NCI-H748 treated with DMSO at 0.1 percent for 48 hours (cell line): ENCODE measurements around the gene EP400.

Experiments used
- DNase-seq: peaks from one replicate; lab custom pipeline; 2025; lab: John Stamatoyannopoulos, UW

Gene EP400

DNA sequence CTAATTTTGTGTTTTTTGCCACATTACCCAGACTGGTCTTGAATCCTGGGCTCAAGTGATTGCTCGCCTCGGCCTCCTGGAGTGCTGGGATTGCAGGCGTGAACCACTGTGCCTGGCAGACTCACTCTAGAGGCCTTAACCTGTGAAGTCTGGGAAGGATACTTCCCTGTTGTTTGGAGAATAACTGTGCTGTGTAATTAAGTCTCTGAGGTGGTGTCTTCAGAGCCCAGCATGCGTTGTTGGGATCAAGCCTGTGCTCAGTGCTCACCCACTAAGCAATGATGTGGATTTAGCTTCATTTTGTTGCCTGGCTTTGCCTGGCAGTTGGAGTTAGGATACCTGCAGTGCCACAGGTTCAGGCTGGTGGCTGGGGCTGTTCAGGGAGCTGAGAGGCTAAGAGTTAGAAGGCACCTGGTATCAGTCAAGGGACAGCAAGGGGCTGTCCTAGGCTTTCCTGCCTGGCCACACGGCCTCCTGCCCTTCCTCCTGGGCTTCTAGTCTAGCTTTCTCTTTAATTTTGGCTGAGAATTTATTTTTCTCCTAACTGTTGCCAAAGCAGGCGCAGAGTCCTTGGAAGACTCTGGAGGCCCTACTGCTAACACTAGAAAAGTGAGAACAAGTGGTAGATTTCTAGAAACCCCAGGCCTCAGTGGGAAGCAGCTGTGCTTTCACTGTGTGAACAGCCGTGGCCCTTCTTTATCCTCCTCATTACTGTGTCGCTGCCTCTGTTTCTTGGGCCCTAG, 38.5 kb downstream of the EP400 start:
- no peak for DNase-seq

DNA sequence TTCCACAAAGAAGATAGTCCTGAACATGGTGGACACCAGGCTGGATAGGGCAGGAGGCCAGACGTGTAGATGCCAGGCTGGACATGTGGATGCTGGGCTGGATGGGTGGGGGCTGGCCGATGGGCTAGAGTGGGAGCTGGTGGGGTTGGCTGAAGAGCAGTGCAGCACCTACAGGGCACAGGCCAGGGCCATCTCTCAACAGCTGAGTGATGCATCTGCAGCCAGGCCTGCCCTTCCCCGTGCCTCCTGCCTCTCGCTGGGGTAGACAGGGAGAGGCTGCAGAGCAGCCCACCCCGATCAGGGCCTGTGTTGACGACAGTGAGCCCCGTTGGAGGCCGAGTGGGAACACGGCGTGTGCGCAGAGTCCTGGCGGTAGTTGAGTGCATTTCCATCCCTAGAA, 39.3 kb downstream of the EP400 start:
- DNase-seq = no peak

DNA sequence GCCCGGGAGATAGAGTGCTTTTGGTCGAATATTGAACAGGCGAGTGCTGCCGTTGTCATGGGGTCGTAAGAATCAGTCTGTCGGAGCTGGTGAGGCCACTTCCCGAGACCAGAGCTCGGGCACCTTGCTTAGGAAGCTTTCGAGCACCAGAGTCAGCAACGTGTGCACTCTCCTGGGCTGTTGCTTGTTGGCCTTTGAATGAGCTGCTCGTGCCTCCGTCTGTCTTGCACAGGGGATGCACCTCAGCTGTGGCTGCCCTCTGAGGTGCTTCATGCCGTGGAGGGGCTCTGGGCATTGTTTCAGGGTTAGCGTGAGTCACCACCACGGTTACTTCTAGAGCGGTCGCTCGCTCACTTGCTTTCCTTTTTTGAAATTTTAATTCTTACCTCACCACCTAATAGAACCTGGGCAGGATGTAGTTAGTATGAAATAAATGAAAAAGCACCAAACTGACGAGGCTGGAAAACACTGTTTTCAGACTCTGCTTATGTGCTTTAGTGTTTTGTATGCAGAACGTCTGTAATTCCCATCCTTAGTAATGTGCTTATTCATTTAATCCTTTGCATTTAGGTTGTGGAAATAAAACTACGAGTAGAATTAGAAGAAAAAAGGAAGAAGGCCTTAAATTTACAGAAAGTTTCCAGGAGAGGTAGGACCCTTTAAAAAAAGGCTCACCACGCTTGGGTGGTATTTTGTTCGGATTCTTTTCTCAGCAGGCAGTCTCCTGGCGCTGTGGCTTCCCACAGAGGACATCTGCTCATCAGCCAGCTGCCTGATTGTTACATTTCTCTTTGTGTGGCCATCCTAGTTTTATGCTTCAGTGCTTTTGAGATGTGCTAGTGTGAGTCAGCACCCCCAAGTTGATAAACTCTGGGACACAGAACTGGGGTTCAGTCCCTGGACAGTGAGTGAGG, 40.6 kb downstream of the EP400 start:
- DNase-seq = peak; percentile 4

DNA sequence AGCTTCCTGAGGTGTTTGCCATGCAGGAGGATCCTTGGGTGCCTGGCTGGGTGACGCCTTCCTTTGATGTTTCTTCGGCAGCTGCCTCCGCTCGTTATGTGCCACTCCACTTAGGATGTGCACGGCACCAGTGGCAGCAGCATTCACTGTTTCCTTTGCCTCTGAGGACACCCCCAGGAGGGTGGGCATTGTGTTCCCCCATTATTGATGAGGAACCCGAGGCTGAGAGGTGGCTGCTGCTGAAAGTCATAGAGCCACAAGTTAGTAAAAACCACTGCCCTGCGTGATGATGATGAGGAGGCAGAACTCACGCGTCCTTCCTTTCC, 41.2 kb downstream of the EP400 start:
- no peak for DNase-seq

DNA sequence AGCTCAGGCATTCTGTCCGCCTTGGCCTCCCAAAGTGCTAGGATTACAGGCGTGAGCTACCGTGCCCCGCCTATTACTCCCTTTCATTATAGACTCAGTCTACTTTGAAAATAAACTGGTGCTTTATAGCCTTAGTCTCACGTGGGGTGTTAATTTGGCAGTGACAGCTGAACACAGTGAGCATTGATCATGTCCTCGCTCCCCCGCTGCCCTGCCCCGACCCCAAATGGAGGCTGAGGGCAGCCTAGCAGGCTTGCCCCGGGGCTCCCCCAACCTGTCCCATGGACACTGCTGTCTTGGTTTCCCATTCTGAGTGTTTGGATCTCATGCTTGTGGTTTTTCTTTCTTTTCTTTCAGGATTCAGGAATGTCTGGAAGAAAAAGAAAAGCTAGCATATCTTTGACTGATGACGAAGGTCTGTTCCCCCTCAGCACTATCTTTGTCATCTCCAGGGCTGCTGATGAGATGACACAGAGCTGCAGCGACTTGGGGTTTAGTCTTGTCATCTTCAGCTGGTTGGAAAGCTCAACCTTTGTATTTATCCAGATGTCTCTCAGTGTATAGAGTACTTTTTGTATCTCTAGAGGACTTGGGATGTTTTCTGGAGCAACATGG, 42.2 kb downstream of the EP400 start:
- DNase-seq = no peak

DNA sequence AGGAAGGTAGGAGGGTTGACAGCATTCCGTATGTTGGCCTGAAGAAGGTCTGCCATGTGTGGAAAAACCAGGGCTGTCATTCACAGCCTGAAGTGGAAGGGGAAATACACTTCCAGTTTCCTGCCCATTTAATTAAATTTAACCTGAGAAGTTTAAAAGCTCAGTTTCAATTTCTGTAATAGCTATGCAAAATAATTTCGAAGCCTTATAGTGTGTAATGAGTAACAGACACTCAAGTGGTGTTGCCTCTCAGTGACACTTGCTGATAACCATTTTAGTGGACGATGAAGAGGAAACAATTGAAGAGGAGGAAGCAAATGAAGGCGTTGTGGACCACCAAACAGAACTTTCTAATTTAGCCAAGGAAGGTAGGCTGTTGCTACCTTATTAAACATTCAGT, 44.8 kb downstream of the EP400 start:
- no peak for DNase-seq

DNA sequence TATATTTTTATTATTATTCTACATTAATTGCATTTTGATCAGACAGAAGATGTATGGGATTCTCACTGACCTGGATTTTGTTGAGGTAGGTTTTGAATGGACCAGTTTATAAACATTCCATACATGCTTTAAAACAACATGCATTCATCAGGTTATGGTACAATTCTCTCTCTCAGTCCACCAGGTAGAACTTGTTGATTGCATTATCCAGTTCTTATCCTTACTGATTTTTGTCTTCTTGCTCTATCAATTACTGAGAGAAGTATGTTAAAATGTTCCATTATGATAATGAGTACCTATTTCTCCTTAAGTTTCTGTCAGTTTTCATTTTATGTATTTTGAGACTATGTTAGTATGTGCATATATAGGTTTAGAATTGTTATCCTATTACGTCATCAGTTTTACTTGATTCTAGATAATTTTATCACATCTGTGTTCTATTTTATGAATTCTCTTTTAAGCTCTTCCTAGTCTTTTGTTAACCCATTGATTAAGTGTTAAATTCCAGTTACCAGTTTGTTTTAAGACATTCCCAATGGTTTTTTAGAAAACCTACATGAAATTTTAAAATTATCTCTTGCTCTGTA, 50.6 kb downstream of the EP400 start:
- DNase-seq = no peak

DNA sequence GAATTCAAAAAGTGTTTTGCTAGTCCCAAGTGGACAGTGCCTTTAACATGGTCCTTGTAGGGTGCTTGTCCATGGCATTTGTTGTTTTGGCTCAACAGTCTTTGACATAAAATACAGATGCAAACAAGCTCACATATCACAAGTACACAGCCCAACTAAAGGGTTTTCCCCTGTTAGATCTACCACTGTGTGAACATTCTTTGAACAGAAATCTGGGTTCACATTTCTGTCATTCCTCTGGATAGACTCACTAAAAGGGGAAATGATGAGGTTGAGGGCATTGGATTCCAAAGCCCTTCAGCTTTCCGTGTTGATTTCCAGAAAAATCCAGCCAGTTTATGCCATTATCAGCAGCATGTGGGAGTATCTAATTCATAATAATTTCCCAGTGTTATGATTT, 54.1 kb downstream of the EP400 start:
- DNase-seq = no peak

DNA sequence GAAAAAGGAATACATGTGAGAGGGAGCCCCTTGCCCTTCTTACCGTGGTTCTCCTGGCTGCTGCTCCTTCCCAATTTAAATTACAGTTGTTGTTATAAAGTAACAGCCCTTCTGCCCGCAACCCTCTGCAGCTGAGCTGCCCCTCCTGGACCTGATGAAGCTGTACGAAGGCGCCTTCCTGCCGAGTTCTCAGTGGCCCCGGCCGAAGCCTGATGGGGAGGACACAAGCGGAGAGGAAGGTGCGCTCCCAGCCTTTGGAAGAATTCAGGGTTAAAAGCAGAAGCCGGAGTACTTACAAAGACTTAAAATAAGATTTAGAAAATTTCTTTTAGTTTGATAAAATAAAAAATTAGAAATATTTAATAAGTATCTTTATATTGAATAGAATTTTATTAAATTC, 55.2 kb downstream of the EP400 start:
- no peak for DNase-seq

DNA sequence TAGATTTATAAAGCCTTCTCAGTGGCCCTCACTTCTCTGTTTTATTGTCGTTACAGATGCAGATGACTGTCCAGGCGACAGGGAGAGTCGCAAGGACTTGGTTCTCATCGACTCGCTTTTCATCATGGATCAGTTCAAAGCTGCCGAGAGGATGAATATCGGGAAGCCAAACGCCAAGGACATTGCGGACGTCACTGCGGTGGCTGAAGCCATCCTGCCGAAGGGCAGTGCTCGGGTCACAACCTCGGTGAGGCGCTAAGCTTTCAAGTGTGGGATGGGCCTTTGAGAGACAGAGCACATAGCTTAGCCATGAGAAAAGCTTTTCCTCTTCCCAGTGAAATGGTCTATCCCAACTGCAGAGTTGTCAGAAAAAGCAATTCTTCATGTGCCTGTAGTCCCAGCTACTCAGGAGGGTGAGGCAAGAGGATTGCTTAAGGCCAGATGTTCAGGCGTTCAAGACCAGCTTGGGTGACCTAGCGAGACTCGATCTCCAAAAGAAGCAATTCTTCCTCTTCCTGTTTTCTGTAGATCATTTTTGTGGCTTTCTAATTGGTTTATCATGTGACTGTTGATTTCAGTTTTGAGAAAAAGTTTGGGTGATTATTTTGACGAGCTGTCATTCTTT, 56.4 kb downstream of the EP400 start:
- no peak for DNase-seq

DNA sequence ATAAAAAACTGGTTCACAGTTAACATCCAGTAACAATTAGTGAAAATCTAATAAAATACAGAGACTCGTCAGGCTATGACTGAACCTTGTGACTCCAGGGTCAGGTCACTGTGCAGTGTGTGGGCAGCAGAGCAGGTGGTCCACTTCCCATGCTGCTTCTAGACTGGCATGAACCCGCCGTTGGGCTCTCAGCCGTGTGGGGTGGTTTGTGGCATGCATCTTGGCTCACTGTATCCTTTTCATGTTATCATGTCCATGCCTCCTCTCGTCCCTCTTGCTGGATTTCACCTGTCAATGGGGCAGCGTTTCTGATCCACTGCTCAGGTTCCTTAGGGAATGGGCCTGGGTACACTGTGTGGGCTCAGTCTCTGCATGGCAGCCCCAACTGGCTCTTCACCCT, 57.3 kb downstream of the EP400 start:
- DNase-seq = no peak

DNA sequence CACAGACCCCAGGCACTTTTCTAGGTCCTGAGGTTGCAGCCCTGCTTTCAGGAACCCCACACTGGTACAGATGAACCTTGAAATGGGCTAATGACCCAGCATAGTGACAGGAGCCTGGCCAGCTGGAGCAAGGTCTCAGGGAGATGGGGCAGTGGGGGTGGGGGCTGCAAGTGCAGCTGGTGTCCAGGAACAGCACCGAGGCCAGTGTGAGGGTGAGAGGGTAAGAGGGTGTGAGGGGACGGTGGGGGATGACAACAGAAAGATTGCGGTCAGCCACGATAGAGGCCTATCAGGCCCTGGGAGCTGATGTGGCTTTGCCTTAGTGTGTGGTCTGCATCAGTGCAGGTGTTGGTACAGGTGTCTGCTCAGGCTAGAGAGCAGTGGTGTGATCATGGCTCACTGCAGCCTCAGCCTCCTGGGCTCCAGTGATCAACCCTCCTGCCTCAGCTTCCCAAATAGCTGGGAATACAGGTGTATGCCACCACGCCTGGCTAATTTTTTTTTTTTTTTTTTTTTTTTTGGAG, 59.7 kb downstream of the EP400 start:
- DNase-seq = no peak

DNA sequence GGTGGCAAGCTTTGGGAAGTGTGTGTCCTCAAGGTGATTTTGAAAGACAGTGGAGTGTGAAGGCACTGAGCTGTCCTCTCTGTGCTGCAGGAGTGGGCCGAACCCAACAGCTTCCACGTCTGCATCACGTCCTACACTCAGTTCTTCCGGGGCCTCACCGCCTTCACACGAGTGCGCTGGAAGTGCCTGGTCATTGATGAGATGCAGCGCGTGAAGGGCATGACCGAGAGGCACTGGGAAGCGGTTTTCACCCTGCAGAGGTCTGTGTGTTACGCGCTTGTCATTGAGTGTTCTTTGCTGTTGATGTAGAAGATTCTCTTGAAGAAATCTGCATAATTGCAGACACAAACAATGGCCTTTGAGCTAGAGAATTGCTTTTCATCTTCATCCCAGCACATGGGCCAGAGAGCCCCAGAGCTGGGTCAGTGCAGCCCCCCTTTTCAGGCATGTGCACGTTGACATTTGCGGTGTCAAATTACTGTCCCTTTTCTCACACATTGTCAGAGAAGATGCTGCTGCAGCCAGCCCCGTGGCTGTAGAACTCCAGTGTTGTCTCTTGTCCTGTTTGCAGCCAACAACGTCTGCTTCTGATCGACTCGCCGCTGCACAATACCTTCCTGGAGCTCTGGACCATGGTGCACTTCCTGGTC, 63.3 kb downstream of the EP400 start:
- DNase-seq = no peak

DNA sequence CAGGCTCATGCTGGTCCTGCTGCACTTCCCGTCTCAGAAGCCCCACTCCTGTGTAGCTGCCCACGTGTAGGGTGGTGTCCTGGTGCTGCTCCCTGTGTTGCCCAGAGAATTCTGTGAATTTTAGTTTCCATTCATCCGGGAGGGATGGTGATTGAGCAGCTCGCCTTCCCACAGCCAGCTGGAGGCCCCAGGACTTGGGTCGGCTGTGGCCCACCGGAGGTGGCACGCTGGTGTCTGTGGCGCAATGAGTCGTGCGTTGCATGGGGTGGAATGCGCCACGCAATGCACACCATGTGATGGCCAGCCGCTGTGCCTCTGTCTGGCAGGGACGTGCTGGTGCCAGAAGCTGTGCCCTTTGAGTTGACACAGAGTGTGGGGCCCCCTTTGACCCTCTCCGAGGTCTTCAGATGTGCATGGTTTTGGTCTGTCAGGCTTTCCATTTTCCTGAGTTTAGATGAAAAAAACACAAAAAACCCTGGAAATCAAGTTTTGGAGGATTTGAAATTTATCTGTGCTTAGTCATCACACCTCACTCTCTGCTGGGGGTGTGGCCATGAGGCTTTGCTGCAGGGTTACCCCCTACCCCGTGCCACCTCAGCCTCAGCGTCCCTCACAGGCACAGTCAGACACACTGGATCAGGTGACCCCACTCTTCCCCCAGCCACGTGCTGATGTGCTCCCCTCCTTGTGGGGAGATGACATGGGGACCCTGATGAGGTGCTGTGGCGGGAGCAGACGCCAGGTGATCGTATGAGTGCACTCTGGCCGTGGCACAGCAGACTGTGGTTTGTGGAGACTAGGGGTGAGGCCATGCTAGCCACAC, 64.6 kb downstream of the EP400 start:
- no peak for DNase-seq

DNA sequence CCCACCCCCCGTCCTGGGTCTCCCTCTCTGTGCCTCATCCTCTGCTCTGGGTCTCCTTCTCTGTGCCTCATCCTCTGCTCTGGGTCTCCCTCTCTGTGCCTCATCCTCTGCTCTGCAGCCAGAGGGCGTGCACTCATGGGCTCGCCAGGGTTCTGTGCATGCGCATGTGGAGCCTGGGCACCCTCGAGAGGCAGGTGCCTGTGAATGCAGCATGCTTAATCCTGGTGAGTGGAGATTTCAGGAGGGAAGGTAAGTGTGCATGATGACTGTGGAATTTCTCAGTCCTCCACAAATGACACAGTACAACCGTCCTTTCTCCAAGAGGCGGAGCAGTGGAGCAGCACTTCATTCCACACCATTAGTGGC, 65.2 kb downstream of the EP400 start:
- no peak for DNase-seq

DNA sequence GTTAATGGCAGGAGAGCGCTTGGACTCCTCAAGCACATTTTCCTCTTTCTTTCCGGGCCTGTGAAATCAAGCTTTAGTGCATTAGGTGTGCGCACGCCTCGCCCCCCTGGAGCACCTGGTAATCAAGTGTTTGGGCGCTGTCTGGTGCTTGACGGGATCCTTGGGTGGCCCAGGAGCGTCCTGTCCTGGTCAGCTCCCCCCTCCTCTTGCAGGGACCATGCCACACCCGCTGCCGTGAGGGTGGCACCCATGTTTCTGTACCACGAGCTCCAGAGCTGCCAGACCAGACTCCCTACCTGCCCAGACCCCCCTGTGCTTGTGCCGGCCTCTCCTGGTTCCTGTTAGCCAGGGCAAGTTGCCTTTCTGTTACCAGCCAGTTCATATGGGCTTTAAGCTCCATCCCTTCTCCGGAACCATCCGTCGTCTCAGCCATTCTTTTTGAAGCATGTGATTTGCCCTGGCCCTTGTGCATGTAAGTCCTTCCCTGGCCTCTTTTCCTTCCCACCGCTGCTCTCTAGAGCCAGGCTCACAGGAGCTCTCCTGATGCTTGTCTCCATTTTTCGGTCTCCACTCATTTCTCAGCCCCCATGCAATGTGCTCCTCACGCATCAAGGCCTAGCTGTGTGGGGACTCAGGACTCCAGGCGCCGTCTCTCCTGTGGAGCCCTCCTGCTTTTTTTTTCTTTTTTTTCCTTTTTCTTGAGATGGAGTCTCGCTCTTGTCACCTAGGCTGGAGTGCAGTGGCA, 66.1 kb downstream of the EP400 start:
- no peak for DNase-seq

DNA sequence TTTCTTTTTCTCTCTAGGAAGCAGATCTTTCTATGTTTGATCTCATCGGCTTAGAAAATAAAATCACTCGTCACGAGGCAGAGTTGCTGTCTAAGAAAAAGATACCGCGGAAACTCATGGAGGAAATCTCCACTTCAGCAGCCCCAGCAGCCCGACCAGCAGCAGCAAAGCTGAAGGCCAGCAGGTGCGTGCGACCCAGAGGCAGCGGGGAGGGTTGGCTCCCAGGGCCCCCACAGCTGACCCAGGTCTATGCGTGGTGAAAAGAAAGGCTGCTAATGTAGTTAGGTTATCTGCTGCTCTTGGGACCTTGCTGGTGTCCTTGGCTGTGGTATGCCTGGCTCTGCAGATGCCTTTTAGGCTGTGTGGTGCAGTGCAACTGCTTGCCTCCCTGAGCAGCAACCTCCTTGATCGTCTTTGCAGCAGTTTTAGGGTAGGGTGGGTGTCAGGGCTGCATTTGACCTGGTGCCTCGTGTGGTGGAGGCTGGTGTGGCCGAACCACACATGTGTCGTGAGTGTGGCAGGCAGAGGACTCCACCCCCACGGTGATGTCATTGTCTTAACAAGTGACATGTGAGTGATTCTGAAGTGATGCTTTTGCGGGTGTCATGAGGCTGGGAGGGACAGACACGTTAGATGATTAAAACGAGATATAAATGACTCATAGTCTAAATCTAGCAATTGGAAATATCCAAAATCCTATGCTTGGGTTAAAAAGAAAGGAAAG, 68.6 kb downstream of the EP400 start:
- no peak for DNase-seq

DNA sequence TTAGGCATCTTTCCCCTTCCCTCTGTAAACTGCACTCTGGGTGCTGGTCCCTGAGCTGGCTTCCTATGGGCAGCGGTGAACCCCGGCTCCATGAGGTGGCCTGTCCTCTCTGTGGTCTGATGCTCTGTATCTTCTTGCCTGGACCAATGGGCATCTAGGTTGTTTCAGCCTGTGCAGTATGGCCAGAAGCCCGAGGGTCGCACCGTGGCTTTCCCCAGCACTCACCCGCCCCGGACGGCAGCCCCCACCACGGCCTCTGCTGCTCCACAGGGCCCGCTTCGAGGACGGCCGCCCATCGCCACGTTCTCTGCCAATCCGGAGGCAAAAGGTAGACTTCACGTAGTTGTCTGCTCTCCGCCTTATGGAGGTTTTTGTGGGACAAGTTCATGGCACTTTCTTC, 70.1 kb downstream of the EP400 start:
- DNase-seq = no peak

DNA sequence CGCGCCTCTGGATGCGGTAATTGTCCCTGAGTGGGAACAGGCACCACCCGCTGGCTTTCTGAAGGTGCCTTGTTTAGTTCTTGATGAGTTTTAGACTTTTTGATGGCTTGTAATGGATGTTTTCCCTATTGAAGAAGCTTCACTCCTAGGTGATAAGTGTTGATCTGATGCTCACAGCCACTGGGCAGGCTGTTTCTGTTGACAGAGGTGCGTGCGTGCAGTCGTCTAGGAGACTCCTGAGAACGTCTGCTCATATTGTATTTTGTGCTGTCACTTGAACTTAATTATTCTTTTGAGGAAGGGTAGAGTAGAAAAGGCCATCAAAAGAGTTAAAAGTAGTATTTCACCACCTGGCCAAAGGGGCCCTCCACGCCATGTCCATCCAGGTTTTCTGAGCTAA, 70.5 kb downstream of the EP400 start:
- DNase-seq = no peak
